Measurements from ENCODE around the gene ACTR1A.

Gene ACTR1A

DNA sequence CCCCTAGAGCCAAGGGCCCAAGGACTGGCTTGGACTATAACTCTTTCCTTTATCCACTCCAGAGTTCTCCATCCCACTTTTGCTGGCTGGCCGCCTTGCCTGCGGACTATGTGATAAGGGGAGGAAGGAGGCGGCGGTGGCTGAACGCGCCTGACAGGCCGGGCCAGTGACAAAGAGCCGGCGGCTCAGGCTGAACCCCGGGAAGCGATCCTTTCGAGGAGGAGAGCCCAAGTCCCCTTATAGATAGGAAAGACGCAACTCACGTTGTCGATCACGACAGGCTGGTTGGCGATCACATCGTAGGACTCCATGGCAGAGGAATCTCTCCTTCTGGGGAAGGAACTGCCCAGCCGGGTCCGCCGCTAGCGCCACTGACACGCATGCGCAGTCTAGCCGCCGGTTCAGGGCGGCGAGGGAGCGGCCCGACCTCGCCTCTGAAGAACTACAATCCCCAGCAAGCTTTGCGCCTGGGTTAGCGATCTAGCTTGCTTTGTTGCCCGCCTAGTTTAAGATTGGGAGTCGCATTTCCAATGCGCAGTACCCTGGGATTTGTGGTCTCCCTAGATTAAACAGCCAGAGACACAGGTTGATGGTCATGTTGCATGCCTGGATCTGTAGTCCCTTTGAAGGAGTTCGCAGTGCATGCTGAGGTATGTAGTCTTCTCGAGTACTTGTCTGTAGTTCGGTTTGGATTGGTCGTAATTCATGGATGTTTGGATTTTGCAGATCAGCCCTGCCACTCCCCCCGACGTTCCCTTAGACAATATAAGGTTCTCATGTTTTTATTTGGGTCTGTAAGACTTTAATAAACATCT lies at the start of gene ACTR1A:
ACTR1A (minus strand) TSS at position 376 of the 815 bp plus-strand sequence; CDS start at position 311, 65 bp downstream.
- peak within 1 kb of the TSS; percentile 74 for H3K27ac ChIP-seq
- no peak for TF ChIP-seq CTCF (conservative IDR thresholded peaks at IDR 0.05)
- TF ChIP-seq ZFX (IDR thresholded peaks at IDR 0.05), result peak; percentile 82

DNA sequence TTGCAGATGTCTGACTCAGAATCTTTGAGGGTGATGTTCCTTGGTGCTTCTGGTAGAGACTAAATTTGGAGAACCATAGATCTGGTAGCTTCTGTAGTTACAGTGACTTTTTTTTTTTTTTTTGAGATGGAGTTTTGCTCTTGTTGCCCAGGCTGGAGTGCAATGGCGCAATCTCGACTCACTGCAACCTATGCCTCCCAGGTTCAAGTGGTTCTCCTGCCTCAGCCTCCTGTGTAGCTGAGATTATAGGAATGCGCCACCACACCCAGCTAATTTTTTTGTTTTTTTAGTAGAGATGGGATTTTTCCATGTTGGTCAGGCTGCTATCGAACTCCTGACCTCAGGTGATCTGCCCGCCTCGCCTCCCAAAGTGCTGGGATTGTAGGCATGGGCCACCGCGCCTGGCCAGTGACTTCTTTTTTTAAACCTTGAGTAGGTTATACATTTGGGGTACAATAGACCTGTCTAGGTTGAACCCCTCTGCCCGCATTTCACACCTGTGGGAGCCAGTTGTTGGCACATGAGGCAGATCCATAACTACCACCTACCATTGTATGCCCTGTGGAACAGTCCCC lies 48.2 kb upstream of the ACTR1A start:
- H3K27ac ChIP-seq, result no peak overlapping the region
- TF ChIP-seq ZFX (IDR thresholded peaks at IDR 0.05) (no peak), CTCF (conservative IDR thresholded peaks at IDR 0.05) (no peak)

DNA sequence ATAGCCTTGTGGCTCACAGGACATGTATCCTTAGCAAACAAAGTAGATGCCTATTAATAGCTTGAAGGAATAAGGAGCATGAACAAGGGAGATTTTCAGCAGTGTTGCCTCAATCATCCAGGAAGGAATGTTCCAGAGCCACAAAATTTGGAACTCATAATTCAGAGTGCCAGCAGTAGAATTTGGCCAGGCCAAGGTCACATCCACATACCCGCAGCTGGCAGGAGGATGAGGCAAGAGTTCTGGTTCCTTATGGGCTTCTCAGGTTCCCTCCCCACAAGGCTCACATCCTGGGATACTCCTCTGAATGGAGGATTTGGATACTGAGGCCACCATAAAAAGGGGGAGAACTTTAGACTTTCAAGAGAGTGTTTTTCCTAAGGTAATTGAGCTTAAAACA lies 47.0 kb upstream of the ACTR1A start:
- H3K27ac ChIP-seq, result no peak overlapping the region
- TF ChIP-seq ZFX (IDR thresholded peaks at IDR 0.05) (no peak), CTCF (conservative IDR thresholded peaks at IDR 0.05) (no peak)

DNA sequence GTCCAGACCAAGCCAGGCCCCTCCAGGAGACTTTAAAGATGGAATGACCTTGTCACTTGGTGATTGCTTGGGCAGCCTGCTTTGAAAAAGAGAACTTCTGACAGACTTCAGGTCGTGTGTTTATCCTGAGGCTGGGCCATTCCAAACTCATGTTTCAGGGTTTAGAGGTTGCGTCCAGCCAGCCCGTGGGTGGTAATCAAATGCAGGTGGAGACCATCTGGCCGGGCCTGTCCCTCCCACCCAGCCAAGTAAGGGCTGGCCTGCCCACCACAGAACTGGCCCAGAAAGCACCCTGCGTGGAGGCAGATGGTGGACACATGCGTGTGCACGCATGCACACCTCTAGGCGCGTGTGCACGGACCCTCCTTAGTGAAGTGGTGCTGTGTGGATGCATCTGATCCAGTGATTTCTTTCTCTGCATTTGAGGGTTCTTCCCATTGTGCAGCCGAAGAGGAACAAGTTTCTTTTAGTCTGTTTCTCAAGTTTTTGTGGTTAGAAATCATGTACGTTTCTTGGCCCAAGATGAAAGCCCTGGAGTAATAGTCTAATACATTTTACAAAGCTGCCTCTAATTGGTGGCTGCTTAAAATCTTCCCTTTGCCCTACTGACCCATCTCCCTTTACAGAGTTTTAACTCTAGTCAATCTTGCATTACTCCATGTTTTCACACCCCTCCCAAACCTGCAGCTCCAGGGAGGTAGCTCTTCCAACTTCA lies 44.3 kb upstream of the ACTR1A start:
- no peak overlapping the region for H3K27ac ChIP-seq
- TF ChIP-seq ZFX (IDR thresholded peaks at IDR 0.05), result no peak
- TF ChIP-seq CTCF (conservative IDR thresholded peaks at IDR 0.05), result no peak

- no peak overlapping the region for H3K27ac ChIP-seq
Observed at GRCh38 chr10:102545997-102546396, 43.5 kb upstream of the ACTR1A start.

DNA sequence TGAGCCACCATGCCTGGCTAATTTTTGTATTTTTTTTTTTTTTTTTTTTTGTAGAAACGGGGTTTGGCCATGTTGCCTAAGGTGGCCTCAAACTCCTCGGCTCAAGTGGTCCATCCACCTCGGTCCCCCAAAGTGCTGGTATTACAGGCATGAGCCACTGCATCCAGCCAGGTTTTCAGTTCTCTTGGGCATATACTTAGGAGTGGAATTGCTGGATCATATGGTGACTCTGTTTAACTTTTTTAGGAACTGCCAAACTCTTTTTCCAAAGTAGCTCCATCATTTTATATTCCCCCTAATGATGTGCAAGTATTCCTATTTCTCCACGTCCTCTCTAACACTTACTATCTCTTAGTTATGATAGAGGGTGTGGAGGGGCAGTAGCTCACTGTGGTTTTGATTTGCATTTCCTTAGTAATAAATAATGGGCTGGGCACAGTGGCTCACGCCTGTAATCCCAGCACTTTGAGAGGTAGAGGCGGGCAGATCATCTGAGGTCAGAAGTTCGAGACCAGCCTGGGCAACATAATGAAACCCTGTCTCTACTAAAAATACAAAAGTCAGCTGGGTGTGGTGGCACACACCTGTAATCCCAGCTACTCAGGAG lies 42.9 kb upstream of the ACTR1A start:
- H3K27ac ChIP-seq, result no peak overlapping the region
- TF ChIP-seq CTCF (conservative IDR thresholded peaks at IDR 0.05) (no peak), ZFX (IDR thresholded peaks at IDR 0.05) (no peak)

More at GRCh38 chr10:102545997-102546396, 43.5 kb upstream of the ACTR1A start:
- no peak for TF ChIP-seq ZFX (IDR thresholded peaks at IDR 0.05)

- H3K27ac ChIP-seq, result no peak overlapping the region
- TF ChIP-seq ZFX (IDR thresholded peaks at IDR 0.05), result no peak
- TF ChIP-seq CTCF (conservative IDR thresholded peaks at IDR 0.05), result no peak
Observed at GRCh38 chr10:102542800-102543418, 40.4 kb upstream of the ACTR1A start.
